DMS53 treated with DMSO at 0.1 percent for 48 hours (cell line): ENCODE measurements around the gene TRAF1.

Experiments
- DNase-seq: peaks from one replicate; lab custom pipeline; 2025; ENCODE audit not compliant: unreplicated experiment; lab: John Stamatoyannopoulos, UW

The TRAF1 gene

GRCh38 chr9:120890320-120891244 is 36.0 kb downstream of the TRAF1 start:
- no peak for DNase-seq

DNA sequence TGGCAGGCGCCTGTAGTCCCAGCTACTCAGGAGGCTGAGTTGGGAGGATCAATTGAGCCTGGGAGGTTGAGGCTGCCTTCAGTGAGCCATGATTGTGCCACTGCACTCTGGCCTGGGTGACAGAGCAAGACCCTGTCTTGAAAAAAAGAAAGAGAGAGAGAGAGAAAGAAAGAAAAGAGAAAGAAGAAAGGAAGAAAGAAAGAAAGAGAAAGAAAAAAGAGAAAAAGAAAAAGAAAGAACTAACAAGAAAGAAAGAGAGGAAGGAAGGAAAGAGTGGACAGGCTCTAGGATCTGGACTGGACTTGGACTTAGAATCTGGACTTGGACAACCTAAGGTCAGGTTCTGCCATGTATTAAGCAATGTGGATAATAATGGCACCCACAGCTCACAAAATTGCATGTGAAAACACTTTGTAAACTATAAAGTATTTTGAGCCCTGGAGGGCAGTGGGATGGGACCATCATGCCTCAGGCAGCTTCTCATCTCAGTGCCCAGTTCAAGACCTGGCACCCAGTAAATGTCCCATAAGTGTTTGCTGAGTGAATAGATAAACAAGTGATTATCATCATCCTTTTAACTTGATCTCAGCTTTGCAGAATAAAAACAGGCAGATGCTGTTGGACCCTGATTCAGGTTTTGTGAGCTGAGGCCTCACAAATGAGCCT is 36.9 kb downstream of the TRAF1 start:
- peak; percentile 68 for DNase-seq

DNA sequence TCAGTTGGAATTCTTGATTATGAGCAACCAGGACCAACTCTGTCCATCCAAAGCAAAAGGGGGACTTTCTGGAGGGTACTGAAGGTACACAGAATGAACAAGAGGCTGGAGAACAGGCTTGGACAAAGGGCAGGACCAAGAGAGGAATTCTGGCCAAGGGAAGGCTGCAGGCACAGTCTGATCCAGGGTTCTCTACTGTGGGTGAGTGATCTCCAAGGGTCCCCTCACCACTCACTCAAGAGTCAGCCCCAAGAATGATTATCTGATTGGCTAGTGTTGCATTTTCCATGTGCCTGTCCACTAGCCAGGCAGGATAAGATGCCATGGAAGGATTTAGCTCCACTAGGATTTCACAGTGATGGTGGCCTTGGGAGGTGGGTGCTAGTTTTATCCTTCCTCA is 38.0 kb downstream of the TRAF1 start:
- DNase-seq: no peak

GRCh38 chr9:120886490-120886967 is 40.1 kb downstream of the TRAF1 start:
- DNase-seq: no peak

GRCh38 chr9:120885958-120886357 is 40.6 kb downstream of the TRAF1 start:
- no peak for DNase-seq

DNA sequence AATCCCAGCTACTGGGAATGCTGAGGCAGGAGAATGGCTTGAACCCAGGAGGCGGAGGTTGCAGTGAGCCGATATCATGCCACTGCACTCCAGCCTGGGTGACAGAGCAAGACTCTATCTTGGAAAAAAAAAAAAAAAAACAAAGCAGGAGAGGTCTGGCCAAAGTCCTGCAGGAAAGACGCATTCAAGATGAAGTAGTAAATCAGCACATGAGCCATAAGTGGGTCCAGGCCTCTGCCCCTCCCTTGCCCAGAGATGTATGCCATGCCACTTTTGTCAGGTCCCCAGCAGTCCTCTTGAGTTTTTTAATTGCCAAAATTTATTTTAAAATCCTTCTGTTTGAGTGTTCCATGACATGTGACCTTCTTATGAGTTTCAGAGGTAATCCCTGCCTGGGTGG is 41.1 kb downstream of the TRAF1 start:
- DNase-seq: no peak

DNA sequence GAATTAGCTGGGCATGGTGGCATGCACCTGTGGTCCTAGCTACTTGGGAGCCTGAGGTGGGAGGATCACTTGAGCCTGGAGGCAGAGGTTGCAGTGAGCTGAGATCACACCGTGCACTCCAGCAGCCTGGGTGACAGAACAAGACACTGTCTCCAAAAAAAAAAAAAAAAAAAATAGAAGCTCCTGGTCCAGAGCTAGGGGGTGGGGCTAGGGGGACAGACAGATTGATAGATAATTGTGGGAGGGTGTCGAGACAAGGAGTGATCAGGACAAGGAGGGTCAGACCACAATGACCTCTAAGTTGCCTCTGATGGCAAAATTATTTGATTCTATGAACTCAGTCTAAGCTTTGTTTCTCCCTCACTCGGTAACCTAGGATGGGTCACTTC is 43.0 kb downstream of the TRAF1 start:
- DNase-seq: no peak

DNA sequence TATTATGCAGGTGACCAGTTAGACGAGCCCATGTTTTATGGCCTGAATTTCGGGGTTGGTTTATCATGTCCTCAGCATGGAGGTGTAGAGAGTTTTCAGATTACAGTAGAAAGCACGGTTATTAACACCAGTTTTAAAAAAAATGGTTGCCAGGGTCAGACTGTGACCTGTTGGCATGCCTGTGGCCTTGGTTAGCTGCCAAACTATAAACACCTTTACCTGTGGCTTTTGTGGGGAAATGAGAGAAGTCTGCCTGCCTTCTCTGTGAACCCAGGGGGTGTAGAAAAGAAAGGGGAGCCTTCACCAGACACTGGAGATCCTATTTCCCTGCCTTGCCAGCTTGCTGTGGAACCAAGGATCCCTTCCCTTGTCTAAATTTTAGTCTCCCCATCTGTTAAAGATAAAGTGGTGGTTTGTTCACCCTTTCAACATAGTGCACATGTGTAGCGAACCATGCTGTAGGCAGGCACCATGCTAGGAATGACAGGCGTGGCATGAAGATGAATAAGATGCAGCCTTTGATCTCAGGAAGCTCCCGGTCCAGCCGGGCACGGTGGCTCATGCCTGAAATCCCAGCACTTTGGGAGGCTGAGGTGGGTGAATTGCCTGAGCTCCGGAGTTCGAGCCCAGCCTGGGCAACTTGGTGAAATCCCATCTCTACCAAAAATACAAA is 43.5 kb downstream of the TRAF1 start:
- DNase-seq: no peak

DNA sequence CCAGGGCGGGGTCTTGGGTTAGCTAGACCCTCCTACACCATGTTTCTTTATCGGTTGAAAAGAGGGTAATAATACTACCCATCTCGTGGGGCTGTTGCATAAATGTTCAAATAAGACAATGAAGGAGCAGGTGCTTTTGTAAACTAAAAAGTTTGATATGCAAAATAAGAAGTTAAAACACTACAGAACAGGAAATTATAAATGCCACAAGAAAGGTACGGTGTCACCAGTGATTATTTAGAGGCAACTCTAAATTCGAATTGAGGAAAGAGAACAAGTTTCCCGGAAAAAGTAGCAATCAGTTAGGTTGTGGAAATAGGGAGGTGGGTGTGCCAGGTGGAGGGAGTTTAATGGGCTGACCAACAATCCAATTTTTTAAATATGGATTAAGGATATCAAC is 47.1 kb downstream of the TRAF1 start:
- no peak for DNase-seq

DNA sequence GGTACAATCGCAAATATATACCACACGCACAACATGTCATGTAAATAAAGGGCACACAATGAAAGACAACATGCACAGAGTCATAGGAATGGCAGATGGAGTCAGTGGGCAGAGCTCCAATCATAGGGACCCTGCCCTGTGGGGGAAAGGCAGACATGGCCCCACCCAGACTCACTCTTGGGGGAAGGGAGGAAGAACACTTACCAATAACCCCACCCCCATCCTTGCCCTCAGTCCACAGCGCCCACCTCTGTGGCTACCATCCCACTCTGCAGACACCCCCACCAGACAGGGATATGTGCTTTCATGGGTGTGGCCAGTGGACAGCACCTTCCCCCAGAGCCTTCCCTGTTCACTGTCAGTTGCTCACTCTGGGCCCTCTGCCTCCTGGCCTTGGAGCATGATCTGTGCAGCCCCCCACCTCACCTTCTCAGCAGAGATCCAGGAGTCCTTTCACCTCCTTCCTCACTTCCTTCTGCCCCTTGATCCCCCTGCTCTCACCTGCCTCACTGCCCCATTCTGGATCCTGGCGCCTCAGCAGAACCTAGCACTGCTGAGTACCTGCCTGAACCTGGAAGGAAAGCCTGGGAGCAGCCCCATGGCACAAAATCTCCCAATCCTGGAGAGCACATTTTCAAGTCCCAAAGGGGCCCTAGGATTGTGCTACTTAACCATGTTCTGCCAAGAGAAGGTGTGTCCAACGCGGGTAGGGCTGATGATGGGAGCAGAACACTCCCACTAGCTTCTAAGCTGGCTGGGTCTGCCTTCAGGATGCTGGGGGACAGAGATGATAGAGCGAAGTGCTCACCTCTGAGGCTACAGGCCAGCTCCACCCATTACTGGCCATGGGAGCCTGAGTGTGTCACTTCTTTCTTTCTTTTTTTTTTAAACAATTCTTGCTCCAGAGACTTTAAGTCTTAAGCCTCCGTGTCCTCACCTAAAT is 48.1 kb downstream of the TRAF1 start:
- no peak for DNase-seq

DNA sequence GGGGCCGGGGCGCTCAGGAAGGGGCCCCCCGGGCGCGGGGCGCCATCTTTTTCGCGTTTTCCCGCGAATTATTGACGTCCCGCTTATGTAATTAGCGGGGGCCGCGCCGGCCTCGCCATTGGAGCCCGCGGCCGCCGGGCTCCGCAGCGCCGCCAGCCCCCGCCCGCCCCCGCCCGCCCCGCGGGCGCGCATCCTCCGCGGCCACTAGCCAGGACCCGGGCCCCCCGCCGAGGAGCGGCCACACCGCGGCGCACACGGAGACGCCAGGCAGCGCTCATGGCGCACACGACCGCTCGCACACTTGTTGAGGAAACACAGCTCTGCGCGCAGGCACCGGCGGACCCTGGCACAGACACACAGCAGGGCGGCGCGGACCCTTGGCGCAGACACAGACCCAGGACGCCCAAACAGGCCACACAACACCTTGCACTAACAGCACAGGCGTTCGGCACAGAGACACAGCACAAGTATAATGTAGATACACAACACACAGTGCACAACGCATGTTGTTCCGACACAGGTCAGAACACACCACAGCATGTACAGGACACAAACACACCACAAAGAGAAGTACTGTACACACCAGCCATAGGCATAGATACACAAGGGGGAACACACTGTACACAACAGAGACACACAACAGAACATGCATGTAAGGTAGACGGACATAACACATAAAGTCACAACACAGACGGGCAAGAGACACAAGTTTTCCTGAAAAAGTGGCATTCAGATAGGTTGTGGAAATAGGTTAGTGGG is 49.1 kb downstream of the TRAF1 start:
- peak; percentile 41 for DNase-seq

- DNase-seq: no peak
These were observed 49.8 kb downstream of the TRAF1 start, which contains the start of gene PHF19 for GRCh38 chr9:120876842-120877240. PHF19 (minus strand) TSS chr9:120877188; CDS start chr9:120874741, 2,447 bp downstream.

DNA sequence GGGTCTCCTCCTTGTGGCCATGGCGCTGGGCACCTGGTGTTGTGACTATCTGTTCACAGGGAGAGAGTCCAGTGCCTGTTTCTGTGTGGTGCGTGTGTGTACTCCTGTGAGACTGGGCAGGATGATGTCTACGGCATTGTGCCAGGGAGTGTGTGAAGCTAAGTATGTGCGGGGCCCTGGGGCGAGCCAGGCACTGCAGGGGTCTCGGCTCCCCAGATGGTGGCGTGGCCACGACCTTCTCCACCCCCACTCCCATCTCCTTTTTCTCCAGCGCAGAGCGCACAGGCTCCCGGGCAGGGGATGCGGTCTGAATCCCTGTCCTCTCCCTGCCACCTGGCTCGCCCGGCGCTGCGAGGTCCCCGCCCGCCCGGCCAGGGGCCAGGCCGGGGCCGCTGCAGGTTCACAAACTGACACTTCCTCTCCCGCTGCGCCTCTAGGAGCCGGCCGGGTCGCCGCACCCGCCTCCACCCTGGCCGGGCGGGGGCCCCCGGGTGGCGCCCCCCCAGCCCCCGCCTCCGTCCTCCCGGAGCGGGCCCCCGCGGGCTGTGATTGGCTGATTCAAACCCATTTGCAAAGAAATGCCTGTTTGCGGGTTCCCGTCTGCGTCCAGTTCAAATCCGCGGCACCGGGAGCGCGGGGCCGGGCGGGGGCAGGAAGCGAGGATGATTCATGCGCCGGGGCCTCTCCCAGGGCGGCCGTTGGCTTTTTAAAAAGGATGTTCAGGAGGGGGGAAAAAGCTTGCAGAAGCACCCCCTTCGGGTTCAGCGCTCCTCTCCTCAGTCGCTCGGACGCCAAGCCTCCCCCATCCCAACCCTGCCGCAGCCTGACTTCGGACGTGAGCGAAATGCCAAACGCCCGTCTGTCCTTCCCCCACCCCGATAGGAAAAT is 50.4 kb downstream of the TRAF1 start:
- DNase-seq: peak; percentile 91

DNA sequence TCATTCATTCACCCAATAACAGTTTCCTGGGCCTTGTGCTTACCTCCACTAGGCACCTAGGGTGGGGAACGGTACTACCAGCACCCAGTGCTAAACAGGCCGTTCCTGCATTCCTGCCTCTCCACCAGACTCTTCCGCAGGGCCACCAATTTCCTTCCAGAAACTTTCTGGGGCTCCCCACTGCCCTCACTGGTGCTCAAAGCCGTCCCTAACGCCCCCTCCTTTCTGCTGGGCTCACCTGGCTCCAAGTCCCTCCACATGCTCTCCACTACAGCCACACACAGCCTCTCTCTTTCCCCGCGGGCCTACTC is 51.0 kb downstream of the TRAF1 start:
- DNase-seq: no peak

- no peak for DNase-seq
These were observed 51.4 kb downstream of the TRAF1 start for GRCh38 chr9:120875195-120875565.

DNA sequence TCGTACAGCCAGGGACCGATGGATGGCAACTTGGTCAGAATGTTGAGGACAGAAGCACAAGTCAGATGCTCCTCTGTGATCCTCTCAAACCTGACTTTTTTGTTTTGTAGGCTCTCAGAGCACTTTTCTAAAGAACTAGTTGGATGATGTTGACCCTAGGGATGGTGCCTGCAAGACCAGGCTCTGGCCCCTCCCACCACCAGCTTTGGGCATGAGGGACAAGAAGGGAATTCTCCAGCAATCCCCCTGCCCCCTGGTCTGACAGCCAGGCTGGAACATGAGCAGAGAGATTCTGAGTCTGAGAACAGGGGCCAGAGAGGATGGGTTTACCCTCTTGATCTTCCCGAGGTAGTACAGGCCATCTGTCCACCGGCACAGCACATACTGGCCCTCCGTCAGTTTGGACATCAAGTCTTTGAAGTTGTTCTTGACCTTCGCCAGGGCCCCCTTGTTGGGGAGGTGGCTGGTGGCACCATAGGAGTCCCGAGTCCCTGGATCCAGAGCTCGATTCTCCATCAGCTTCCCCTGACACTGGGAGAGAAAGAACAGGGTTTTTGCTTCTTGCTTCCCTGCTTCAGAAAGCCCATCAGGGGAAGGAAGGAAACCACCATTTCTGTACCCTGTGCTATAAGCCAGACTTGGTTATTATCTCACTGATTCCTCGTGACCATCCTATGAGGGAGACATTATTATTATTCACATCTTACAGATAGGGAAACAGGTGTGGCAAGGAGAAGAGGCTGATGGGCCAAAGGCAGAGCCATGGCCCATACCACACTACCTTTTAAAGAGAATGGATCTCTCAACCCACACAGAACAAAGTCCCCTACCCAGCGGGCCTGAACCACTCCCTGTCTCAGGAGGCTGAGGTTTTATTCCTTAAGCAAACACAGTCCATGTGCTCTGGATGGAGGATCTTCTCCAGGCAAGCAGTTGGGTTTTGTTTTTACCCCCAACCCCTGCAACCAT is 52.1 kb downstream of the TRAF1 start:
- no peak for DNase-seq

GRCh38 chr9:120873512-120873911 is 53.1 kb downstream of the TRAF1 start:
- peak; percentile 91 for DNase-seq
